ENCODE results near the gene PAX6.

PAX6 gene

DNA sequence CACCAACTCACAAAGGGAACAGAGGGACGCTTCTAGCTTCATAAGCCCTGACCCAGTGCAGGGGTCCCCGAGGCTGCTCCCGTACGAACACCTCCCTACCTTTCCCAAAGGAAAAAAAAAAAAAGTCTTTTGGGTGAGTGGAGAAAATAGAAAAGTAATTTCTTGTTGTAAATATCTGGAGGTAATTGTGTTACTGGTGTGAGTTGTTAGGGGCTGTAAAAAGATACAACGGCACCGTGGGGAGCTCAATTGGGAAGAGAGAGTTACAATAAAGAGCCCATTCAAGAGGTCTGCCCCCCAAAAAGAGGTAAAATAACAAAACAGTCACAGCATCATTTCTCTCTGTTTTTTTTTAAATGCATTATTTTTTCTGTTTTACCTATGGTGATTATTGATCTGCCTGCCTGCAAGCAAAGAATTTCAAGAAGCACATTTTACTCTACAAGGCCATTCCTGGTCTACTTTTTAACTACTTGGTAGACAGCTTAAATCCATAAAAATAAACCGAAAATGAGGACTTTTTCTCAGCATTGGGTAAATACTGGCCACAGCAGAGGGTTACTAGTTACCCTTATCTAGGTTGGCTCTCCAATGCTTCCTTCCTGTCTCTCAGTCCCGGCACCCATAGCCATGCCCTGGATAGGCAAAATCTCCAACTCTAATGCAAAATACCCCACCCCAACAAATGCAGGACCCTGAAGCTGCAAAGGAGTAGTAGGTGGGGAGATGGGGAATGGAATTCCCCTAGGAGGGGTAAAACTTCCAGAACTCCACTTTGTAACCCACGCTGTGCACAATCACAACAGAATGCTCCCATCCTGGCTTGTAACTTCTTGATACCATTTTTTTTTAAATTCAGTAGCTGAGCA lies 3.1 kb downstream of the PAX6 start:
- TF ChIP-seq GATA3 (IDR thresholded peaks at IDR 0.05; ENCODE audit: low read depth, low read length) (no peak), GATA2 (IDR thresholded peaks at IDR 0.05; ENCODE audit: low read depth, low read length) (no peak)

DNA sequence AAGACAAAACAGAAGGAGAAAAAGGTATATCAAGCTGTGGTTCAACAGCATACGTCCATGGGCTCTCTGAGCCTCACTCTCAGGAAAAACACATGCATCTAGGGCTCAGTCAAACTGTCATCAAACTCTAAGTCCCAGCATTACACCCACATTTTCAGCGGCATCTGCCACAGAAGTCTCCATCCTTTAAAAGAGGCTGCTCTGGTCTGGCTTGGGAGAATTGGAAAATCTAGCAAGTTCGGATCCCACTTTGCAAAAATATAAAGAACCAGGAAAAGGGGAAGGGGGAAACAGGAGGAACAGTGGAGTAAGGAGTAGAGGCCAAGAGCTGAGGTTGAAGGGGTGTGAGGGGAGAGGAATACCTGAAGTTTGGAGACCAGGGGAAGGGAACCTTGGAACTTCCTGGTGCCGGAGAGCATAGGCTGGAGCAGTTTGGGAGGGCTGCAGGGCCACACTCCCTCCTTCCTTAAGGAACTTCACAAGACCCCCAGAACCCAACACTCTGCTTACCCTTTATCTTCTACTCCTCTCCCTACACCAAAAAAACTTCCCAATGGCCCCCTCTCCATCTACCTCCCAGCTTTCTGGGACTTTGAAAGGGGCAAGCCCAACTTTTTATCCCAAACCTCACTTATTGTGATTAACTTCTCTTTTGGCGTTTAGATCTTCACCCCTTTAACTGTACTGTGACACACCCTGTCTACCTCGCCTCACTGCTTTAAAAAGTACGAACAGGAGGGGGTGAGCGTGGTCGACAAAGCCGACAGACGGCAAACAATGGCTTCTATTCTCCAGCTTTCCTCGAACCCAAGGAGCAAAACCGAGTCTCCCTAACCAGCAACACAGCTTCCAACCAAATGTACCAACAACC lies 4.0 kb downstream of the PAX6 start:
- TF ChIP-seq GATA2 (IDR thresholded peaks at IDR 0.05; ENCODE audit: low read depth, low read length) (no peak), GATA3 (IDR thresholded peaks at IDR 0.05; ENCODE audit: low read depth, low read length) (no peak)

DNA sequence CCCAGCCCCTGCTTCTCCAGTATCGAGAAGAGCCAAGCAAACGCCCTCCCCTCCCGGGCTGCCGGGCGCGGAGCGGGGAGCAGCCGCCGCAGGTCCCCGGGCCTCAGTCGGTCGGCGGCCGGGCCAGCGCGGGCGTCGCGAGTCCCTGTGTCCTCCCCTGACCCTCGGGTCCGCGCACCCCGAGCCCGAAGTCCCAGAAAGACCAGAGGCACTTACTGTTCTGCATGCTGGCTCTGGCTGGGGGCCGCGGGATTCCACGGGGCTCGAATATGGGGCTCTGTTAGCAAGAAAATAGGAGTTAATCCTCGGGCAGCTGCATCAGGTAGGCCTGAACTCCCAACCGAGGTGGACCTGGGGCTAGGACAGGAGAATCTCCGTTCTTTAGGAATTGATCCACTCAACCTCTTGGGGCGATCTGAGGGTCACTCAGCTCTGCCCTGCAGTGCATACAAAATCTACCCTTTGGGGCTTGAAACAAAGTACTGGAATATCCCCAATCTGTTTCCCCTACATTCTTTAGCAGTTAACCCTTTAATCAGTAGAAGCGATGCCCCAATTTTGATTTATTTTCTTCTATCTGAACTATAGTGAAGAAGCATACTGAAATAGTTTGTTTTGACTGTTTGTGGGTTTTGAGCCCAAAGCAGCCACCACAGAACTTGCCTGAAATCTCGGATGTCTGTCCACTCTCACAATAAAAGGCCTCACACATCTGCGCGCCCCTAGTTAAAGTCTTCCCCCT lies 4.8 kb downstream of the PAX6 start:
- TF ChIP-seq GATA3 (IDR thresholded peaks at IDR 0.05; ENCODE audit: low read depth, low read length) (no peak), GATA2 (IDR thresholded peaks at IDR 0.05; ENCODE audit: low read depth, low read length) (no peak)

DNA sequence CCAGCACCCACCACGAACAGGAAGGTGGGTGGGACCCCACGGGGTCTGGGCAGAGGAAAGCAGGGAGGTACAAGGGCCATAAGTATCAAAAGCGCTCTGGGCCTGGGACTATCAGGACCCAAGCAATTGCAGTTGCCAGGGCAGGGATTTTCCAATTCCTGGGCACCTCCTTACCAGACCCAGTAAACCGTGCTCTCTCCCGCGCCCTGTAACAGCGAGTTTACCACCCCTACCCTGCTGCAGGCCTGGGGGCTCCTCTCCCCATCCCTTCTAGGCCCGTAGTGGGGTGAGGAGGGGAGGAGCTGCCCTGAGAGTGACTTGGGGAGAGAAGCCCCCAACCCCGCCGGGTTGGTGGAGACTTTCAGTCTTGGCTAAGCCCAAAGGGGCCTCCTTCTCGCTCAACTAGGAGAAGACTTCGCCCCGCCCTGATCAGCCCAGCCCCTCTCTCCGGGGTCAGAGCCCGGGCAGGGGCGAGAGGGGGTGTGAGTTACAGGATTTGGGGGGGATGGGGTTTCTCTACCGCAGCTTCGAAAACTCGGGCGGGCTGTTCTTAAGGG lies 5.4 kb downstream of the PAX6 start:
- TF ChIP-seq GATA3 (IDR thresholded peaks at IDR 0.05; ENCODE audit: low read depth, low read length) (no peak), GATA2 (IDR thresholded peaks at IDR 0.05; ENCODE audit: low read depth, low read length) (no peak)

DNA sequence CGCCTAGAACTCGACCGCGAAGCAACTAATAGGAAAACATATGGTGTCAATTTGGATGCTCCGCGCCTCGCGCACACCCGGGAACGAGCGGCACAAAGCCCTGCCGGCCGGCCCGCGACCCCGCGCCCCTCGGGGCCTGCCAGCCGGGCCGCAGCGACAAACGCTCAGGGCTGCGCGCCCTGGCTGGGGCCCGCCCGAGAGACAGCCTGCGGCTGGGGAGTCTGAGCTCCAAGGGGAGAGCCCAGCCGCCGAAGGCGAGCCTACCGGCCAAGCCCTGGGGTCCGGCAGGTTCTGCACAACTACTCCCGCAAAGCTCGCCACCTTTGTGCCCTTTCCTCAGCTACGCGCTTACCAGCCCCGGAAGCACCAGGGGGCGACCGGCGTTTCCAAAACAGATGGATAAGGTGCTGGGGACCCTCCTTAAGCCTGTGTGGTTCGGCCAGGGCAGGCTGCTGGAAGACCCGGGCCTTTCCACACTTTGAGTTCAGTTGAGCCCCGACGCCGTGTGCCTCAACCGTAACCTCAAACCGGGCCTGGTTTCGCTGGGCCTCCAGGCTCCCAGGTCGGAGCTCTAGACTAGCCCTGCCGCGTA lies 6.0 kb downstream of the PAX6 start:
- no peak for TF ChIP-seq GATA2 (IDR thresholded peaks at IDR 0.05; ENCODE audit: low read depth, low read length)
- TF ChIP-seq GATA3 (IDR thresholded peaks at IDR 0.05; ENCODE audit: low read depth, low read length): no peak

DNA sequence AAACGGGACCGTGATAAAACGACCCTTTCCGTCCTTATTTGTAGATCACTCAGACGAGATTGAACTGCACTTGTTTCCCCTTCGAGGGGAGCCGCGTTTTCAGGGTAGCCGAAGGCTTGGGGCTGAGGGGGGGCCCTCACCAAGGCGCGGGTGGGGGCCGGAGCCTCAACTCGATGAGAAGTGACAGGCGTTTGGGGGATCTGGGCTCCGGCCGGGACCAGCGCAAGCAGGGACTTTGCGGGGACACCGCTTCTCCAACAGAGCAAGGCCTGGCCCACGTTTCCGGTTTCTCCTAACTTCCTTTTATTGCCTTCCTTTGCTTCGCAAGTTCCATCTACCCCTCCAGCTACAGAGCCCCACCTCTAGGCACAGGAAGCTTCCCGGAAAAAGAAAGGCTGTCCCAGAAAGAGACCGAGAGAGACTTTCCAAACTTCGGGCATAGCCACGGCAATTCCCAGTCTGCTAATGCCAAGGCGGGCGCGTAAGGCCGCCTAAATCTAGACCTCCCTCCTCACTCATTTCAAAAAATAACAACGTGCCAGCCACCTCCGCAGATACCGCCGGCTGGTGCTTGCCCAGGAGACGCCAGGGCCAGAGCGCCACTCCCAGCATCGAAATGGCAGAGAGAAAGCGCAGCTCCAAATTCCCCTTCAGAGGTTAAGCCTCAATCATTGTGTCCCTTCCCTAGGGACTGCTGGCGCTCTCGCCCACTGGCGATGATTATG lies 6.6 kb downstream of the PAX6 start:
- no peak for TF ChIP-seq GATA3 (IDR thresholded peaks at IDR 0.05; ENCODE audit: low read depth, low read length)
- TF ChIP-seq GATA2 (IDR thresholded peaks at IDR 0.05; ENCODE audit: low read depth, low read length): no peak

DNA sequence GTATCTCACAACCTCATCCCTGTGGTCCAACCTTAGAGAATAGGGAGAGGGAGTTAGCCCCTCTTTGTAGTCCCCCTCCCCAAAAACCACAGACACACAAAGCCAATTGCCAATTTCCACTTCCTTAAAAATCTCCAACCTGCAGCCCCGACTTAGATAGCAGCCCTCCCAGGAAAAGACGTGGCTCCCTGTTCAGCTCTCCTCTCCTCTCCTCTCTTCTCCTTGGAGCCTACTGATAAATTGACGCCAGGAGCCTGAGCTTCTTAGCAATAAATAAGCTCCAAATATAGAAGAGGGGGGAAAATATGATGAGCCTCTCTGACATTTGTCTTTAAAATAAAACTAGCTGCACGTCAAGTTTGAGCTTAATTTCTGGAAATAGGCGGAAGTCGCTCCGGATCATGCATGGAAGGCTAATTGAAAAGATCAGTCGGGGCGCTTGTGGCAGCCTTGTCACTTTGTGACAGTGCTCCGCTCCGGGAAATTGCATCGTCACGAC lies 7.3 kb downstream of the PAX6 start:
- TF ChIP-seq GATA2 (IDR thresholded peaks at IDR 0.05; ENCODE audit: low read depth, low read length) (no peak), GATA3 (IDR thresholded peaks at IDR 0.05; ENCODE audit: low read depth, low read length) (no peak)

- TF ChIP-seq GATA2 (IDR thresholded peaks at IDR 0.05; ENCODE audit: low read depth, low read length): no peak
- no peak for TF ChIP-seq GATA3 (IDR thresholded peaks at IDR 0.05; ENCODE audit: low read depth, low read length)
Observed at GRCh38 chr11:31802990-31803812, 7.9 kb downstream of the PAX6 start.

DNA sequence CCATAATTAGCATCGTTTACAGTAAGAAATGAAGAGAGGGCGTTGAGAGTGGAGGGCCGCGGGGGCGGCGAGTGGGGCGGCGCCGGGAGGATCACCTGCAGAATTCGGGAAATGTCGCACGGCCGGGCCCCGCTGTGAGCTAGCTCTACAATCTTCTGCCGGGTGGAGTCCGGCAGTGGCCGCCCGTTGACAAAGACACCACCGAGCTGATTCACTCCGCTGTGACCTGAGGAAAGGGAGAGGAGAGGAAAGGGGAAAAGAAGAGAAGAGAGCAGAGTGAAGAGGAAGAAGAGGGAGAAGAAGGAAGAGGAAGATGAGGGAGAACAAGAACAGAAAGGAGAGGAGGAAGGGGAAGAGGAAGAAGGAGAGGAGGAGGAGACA lies 8.5 kb downstream of the PAX6 start:
- TF ChIP-seq GATA3 (IDR thresholded peaks at IDR 0.05; ENCODE audit: low read depth, low read length) (no peak), GATA2 (IDR thresholded peaks at IDR 0.05; ENCODE audit: low read depth, low read length) (no peak)

DNA sequence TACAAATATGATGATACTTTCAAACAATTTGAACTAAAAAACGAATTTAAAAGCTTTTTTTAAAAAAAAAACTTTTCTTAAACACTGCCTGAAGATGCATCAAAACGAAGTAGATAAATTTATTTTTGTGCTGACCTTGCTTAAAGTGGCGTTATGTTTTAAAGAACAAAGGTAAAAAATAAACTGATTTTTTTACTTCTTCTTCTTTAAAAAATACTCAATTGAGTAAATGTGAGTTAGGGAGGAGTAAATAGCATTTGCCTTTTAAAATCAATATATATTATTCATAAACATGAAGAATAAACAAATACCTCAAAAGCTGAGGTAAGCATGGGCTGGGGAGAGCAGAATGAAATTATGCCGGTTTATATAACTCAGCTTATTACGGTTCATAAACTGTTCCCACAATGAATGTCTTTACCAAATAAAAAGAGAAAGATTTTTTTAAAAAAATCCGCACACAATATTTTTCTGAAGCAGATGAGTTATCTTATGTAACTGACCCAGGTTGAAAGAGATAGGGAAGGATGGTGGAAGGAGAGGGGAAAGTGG lies 9.0 kb downstream of the PAX6 start:
- TF ChIP-seq GATA3 (IDR thresholded peaks at IDR 0.05; ENCODE audit: low read depth, low read length): no peak

GRCh38 chr11:31801298-31801702 lies 9.8 kb downstream of the PAX6 start:
- TF ChIP-seq GATA2 (IDR thresholded peaks at IDR 0.05; ENCODE audit: low read depth, low read length) (no peak), GATA3 (IDR thresholded peaks at IDR 0.05; ENCODE audit: low read depth, low read length) (no peak)
